ENCODE measurements around the gene INPP5B. TPM values are rescaled to one million over a fixed set of nuclear protein-coding genes. Genes with fewer than 3 reads are reported as not detected.
A peak's percentile ranks its signal among the peaks of the same experiment; 100 is the strongest.
"Not testable (repeated sequence)": the region's sequence is repeated elsewhere in the genome, so short reads cannot be mapped to it uniquely, and the experiment has no call there.

INPP5B gene
- total RNA-seq, 2 donors from 2014 or later = 14.3 to 24.6 TPM

- Histone ChIP-seq H3K27ac (peak overlapping the region; percentile 72), H3K9me3 (no peaks in the 10 kb centered on the region), H3K36me3 (no peaks in the 10 kb centered on the region), H3K4me1 (peaks cover 6% of the 10 kb centered on the region), H3K27me3 (no peaks in the 10 kb centered on the region), H3K9ac (ENCODE audit: low read depth in 2 of 2, low read length in 2 of 2) (peak overlapping the region; percentile 95), H3K4me3 (peak overlapping the region; percentile 51)
- intact Hi-C loops (cut with DNase I) = no loop called here
- no peak for TF ChIP-seq CTCF (IDR thresholded peaks at IDR 0.05)
- peak; percentile 60 for DNase-seq
Observed at GRCh38 chr1:37945743-37946702, 830 bp downstream of the INPP5B start.

- Histone ChIP-seq H3K27me3 (no peaks in the 10 kb centered on the region), H3K4me3 (peak overlapping the region; percentile 51), H3K36me3 (no peaks in the 10 kb centered on the region), H3K27ac (no peak overlapping the region), H3K4me1 (peaks cover 6% of the 10 kb centered on the region), H3K9ac (ENCODE audit: low read depth in 2 of 2, low read length in 2 of 2) (peak overlapping the region in 1 of 2 donors; percentile 63), H3K9me3 (no peaks in the 10 kb centered on the region)
- no peak for TF ChIP-seq CTCF (IDR thresholded peaks at IDR 0.05)
- intact Hi-C loops (cut with DNase I) = no loop called here
- no peak for DNase-seq
Observed at GRCh38 chr1:37945251-37945650, 1.6 kb downstream of the INPP5B start.

- Histone ChIP-seq H3K9ac (ENCODE audit: low read depth in 2 of 2, low read length in 2 of 2) (no peak overlapping the region), H3K27ac (no peak overlapping the region), H3K36me3 (no peaks in the 10 kb centered on the region), H3K9me3 (no peaks in the 10 kb centered on the region), H3K27me3 (no peaks in the 10 kb centered on the region), H3K4me1 (peaks cover 6% of the 10 kb centered on the region), H3K4me3 (no peak overlapping the region)
- no peak for TF ChIP-seq CTCF (IDR thresholded peaks at IDR 0.05)
- intact Hi-C loops (cut with DNase I) = no loop called here
- DNase-seq = no peak
Observed at GRCh38 chr1:37944816-37945215, 2.0 kb downstream of the INPP5B start.

- TF ChIP-seq CTCF (IDR thresholded peaks at IDR 0.05) = no peak
- Histone ChIP-seq H3K4me3 (no peak overlapping the region), H3K36me3 (no peaks in the 10 kb centered on the region), H3K4me1 (peaks cover 6% of the 10 kb centered on the region), H3K27ac (no peak overlapping the region), H3K9ac (ENCODE audit: low read depth in 2 of 2, low read length in 2 of 2) (no peak overlapping the region), H3K27me3 (no peaks in the 10 kb centered on the region), H3K9me3 (no peaks in the 10 kb centered on the region)
- DNase-seq = no peak
- intact Hi-C loops (cut with DNase I) = no loop called here
Observed at GRCh38 chr1:37944086-37944763, 2.6 kb downstream of the INPP5B start.

GRCh38 chr1:37940299-37940947 is 6.4 kb downstream of the INPP5B start:
- H3K9me3 ChIP-seq = no peaks in the 10 kb centered on the region
- DNase-seq = peak; percentile 56
- H3K27me3 ChIP-seq = no peaks in the 10 kb centered on the region
- TF ChIP-seq CTCF (IDR thresholded peaks at IDR 0.05) = no peak
- no peaks in the 10 kb centered on the region for H3K36me3 ChIP-seq
- no peak overlapping the region for H3K4me3 ChIP-seq
- peaks cover 2% of the 10 kb centered on the region for H3K4me1 ChIP-seq
- H3K27ac ChIP-seq = peak overlapping the region; percentile 44
- intact Hi-C loops (cut with DNase I) = no loop called here
- peak overlapping the region in 1 of 2 donors; percentile 38 for H3K9ac ChIP-seq (ENCODE audit: low read depth in 2 of 2, low read length in 2 of 2)

GRCh38 chr1:37936760-37937159 is 10.1 kb downstream of the INPP5B start:
- DNase-seq; H3K4me1 ChIP-seq; H3K4me3 ChIP-seq; H3K9me3 ChIP-seq; H3K9ac ChIP-seq (ENCODE audit: low read depth in 2 of 2, low read length in 2 of 2); H3K27me3 ChIP-seq; H3K27ac ChIP-seq; H3K36me3 ChIP-seq; intact Hi-C loops (cut with DNase I): not testable (repeated sequence)
